ENCODE data around the gene ADAM8. TPM values are rescaled to one million over a fixed set of nuclear protein-coding genes. Genes with fewer than 3 reads are reported as not detected.

ADAM8 gene
- total RNA-seq, 1 donor = 7.8 TPM

DNA sequence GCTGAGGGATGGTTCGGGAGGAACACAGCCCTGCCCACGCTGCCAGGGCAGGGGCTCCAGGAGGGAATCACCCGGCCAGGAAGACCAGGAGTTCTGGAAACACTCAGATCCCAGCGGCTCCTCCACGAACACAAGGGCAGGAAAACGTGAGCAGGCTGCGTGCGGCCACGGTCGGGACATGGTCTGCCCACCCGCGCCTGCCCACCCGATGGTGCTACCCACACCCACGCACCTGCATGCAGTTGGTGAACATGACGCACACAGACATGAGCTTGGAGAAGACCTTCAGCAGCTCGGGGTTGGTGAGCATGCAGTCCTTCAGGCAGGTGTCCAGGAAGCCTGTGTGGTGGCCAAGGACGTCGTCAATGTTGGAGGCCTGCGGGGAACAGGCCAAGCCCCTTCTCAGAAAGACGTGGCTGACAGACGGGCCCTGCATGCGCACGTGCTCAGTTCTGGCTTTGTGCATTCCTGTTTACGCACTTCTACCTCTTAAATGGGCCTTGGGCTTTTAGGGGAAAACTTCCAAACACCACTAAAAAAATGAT, 6.2 kb upstream of the ADAM8 start:
- H3K4me3 ChIP-seq (ENCODE audit: low read depth, low read length) = no peak overlapping the region
- TF ChIP-seq, protein P1, sequence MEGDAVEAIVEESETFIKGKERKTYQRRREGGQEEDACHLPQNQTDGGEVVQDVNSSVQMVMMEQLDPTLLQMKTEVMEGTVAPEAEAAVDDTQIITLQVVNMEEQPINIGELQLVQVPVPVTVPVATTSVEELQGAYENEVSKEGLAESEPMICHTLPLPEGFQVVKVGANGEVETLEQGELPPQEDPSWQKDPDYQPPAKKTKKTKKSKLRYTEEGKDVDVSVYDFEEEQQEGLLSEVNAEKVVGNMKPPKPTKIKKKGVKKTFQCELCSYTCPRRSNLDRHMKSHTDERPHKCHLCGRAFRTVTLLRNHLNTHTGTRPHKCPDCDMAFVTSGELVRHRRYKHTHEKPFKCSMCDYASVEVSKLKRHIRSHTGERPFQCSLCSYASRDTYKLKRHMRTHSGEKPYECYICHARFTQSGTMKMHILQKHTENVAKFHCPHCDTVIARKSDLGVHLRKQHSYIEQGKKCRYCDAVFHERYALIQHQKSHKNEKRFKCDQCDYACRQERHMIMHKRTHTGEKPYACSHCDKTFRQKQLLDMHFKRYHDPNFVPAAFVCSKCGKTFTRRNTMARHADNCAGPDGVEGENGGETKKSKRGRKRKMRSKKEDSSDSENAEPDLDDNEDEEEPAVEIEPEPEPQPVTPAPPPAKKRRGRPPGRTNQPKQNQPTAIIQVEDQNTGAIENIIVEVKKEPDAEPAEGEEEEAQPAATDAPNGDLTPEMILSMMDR (IDR thresholded peaks at IDR 0.05; ENCODE audit: insufficient read depth, low read depth, low read length) = no peak
- no peak for DNase-seq (ENCODE audit: low read depth)

DNA sequence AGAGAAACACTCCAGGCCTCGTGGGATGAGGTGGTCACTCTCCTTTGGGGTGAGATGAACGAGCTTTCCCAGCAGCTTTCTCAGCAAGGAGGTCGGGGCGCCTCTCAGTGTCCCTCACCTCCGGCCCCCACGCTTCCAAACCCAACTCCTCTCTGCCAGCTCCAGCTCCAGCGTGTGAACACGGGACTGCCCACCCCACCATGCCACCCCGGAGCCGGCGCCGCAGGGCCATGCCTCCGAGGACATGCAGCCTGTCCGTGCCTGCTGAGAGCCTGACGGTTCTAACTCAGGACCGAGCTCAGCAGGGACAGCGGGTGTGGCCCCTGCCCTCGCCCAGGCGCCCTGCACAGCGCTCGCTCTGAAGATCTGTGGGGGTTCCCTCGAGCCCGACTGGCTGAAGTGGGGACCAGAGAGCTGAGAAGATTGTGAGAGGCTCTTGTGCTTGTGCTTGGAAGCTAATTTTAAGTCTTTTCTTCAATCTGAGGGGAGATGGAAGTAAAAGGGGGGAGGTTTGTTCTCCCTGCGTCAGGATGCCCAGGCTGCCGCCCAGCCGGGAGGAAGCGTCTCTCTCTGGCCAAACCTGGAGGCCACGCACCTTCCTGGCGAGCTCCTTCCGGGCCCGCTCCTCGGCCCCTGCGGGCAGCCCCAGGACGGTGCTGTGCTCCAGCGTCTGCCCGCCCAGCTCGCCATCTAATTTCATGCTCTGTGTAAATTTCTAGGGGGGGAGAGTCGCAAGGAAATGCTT, 5.1 kb upstream of the ADAM8 start:
- TF ChIP-seq, protein P1 (IDR thresholded peaks at IDR 0.05; ENCODE audit: insufficient read depth, low read depth, low read length) = no peak
- H3K4me3 ChIP-seq (ENCODE audit: low read depth, low read length) = no peak overlapping the region
- DNase-seq (ENCODE audit: low read depth) = no peak

DNA sequence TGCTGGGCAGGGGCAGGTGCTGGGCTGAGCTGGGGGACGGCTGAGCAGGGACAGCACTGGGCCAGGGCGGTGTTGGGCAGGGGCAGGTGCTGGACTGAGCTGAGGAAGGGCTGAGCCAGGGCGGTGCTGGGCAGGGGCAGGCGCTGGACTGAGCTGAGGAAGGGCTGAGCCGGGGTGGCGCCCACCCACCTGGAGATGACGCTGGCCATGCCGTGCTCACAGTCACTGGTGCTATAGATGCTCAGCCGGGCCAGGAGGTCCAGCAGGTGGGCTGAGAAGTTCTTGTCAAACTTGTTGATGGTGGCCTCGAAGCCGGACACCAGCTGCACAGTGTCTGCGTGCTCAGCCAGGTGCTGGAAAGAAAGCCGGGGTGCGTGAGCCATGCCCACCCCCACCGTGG, 4.4 kb upstream of the ADAM8 start:
- H3K4me3 ChIP-seq (ENCODE audit: low read depth, low read length) = no peak overlapping the region
- no peak for DNase-seq (ENCODE audit: low read depth)
- TF ChIP-seq, protein P1 (IDR thresholded peaks at IDR 0.05; ENCODE audit: insufficient read depth, low read depth, low read length) = no peak

DNA sequence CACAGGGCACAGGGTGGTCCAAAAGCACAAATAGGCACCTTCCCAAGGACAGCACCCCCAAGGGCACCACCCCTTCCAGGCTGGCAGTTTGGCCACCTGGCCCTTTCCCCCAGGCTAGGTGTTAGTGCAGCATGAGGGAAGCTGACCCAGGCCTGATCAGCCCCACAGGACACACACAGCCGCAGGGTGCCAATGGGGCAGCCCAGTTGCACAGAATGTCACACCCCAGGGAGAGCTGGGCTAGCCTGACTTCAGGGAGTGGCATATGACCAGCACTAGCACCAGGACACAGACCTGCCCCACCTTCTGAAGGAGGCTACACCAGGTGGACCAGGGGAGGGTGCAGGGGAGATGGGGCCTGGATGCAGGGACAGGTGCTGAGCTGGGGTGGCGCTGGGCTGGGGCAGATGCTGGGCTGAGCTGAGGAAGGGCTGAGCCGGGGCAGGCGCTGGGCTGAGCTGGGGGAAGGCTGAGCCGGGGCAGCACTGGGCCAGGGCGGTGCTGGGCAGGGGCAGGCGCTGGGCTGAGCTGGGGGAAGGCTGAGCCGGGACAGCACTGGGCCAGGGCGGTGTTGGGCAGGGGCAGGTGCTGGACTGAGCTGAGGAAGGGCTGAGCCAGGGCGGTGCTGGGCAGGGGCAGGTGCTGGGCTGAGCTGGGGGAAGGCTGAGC, 3.9 kb upstream of the ADAM8 start:
- TF ChIP-seq, protein P1 (IDR thresholded peaks at IDR 0.05; ENCODE audit: insufficient read depth, low read depth, low read length) = no peak
- no peak overlapping the region for H3K4me3 ChIP-seq (ENCODE audit: low read depth, low read length)
- DNase-seq (ENCODE audit: low read depth) = no peak

DNA sequence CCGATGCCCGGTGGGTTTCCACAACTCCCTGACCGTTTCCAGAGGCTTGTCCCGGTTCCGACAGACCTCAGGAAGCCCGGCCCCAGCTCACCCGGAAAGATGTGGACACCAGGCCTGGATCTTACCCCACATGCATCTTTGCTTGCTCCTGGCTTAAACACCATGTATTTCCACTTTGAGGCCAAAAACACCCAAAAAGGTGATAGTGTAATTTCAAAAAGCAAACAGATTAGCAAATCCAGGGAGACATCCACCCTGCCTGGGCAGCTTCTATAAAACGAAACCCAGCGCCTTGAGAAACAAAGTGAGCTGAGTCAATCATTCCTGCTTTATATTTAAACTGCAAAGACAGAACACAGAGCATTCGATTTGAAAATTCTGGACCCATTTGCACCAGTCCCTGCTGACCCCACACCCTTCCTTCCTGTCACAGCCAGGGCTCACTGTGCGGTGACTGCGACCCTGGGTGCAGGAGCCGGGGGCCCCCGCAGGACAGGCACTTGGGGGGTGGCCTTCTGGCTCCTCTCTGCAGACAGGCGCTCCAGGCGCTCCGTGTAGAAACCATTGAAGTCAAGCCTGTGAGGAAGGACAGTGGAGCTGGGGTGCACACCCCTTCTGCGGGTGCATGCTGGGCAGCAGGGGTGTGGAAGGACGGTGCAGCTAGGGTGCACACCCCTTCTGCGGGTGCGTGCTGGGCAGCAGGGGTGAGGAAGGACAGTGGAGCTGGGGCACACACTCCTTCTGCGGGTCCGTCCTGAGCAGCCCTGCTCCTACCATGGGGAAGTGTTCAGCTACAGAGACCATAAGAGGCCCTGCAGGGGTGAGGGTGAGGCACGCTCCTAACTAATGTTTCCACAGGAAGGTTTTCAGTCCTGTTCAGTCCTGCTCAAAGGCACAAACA, 2.9 kb upstream of the ADAM8 start:
- H3K4me3 ChIP-seq (ENCODE audit: low read depth, low read length) = no peak overlapping the region
- TF ChIP-seq, protein P1 (IDR thresholded peaks at IDR 0.05; ENCODE audit: insufficient read depth, low read depth, low read length) = no peak
- DNase-seq (ENCODE audit: low read depth) = no peak

DNA sequence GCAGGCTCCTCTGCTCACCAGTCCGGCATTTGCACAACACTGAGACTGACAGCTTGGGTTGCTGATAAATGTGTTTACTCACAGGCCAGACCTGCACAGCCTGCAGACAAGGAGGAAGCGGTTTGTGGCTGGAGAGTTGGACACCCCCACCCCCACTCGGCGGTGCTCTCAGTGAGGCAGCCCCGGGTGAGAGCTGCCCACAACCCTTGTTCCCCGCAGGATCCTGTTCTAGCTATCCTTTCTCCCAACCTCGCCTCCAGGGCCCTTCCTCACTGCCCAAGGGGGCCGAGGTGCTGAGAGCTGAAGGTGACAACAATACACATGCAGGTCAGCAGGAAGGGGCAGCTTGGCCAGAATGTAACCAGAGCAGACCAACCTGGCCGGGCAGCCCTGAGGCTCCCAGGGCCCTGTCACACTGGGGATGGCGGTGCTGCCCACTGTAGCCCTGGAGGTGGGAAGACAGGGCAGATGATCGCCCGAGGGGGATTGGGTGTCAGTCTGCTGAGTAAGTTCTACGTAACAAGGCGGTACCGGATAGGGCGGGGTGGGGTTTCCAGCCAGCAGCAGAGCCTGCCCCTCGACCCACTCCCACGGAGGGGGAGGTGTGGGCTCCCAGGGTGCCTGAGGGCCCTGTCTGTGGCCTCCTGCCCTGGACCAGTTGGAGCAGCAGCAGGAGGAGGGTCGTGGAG, 2.1 kb upstream of the ADAM8 start:
- no peak overlapping the region for H3K4me3 ChIP-seq (ENCODE audit: low read depth, low read length)
- DNase-seq (ENCODE audit: low read depth) = peak; percentile 77
- TF ChIP-seq, protein P1 (IDR thresholded peaks at IDR 0.05; ENCODE audit: insufficient read depth, low read depth, low read length) = no peak

All from fibroblast of villous mesenchyme (primary cell).